GM18499 (cell line): ENCODE data around the gene DRAP1.

Experiments used
- ATAC-seq: cut with Tn5 transposase; IDR thresholded peaks from one replicate; pipeline ENCODE4 v1.9.1; 2021; ENCODE audit warnings: moderate number of reproducible peaks; ENCODE audit not compliant: insufficient read depth, unreplicated experiment

DRAP1 gene

DNA sequence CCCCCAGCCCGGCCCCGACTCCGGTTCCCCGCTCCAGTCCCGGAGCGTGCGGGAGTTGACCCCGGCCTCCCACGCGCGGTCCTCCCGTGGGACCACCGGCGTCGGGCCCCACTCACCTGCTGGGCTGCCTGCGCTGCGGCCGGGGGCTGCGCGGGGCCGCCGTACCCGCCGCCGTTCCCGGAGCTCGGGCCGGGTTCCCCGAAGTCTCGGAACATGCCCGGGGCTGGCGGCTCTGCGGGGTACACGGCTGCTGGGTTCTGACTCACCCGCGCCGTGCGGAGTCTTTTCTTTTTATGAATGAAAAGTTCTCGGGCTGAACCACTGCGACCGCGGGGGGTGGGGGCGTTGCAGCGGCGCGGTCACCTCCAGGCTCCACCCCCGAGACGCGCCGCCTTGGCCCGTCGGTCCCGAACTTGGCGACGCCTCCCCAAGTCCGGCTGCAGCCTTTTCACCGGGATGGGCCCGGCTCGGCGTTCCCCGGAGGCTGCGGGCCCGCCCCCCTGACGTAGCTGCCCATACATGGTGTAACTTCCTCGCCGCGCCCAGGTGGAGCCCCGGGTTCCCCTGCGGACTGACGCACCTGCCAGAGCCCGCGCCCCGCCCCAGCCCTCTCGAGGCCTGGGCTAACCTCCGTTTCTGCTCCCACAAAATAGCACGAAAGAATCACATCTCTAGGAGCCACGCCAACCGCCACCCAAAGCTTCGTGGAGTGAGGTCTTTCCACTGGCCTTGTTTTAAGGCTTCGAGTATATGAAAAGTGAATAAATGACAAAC lies 18.9 kb upstream of the DRAP1 start, which contains the start of gene FOSL1:
Gene FOSL1, minus strand, starts transcription at position 264 of the 774 bp plus-strand sequence. Its CDS starts 49 bp downstream, at position 215.
- peak; percentile 53 for ATAC-seq

- no peak for ATAC-seq
Observed at GRCh38 chr11:65900899-65901180, 18.4 kb upstream of the DRAP1 start.

- no peak for ATAC-seq
Observed at GRCh38 chr11:65903068-65903481, 16.2 kb upstream of the DRAP1 start.

DNA sequence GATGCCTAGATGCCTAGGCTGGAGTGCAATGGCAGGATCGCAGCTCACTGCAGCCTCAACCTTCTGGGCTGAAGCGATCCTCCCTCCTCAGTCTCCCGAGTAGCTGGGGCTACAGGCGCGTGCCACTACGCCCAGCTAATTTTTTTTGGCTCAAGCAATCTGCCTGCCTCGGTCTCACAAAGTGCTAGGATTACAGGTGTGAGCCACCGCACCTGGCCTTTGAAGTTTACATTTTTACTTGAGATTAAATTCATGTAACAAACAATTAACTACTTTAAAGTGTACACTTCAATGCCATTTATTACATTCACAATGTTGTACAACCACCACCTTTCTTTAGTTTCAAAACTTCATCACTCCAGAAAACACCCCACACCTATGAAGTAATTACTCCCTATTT lies 15.5 kb upstream of the DRAP1 start:
- no peak for ATAC-seq

- no peak for ATAC-seq
Observed at GRCh38 chr11:65906602-65907001, 12.6 kb upstream of the DRAP1 start.

DNA sequence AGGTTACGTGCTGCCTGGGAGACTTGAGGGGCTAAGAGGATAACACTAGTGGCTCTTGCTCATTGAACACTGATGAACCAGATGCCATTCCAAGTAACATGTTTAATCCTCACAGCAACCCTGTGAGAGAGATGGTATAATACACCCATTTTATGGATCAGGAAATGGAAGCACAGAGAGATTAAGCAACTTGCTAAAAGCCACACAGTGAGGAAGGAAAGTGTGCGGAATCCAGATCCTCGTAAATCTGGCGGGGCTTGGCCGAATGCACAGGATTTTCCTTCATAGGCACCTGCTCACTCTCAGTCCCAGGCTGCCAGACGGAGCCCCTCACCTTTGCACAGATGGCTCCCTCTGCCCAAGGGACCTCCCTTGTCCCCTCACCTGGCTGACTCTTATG lies 11.3 kb upstream of the DRAP1 start:
- no peak for ATAC-seq

GRCh38 chr11:65911682-65912568 lies 7.3 kb upstream of the DRAP1 start:
- no peak for ATAC-seq

DNA sequence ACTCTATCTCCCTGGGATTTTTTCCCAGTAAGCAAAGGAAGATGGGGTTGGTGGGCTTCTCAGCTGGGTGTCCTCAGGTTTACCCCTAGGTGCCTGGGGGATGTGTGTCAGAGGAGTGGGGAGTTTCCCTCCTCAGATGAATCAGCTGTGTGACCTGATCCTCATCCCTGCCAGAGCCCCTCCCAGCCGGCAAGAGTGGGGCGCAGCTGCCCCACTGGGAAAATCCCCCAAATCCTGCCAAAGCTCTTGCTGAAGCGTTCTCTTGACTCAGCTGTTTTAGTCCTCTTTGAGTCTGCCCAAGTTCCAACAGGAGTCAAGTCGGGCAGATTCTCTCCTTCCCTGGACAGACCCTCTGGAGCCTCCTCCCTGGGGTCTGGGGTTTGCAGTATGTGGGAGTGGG lies 6.4 kb upstream of the DRAP1 start:
- no peak for ATAC-seq

DNA sequence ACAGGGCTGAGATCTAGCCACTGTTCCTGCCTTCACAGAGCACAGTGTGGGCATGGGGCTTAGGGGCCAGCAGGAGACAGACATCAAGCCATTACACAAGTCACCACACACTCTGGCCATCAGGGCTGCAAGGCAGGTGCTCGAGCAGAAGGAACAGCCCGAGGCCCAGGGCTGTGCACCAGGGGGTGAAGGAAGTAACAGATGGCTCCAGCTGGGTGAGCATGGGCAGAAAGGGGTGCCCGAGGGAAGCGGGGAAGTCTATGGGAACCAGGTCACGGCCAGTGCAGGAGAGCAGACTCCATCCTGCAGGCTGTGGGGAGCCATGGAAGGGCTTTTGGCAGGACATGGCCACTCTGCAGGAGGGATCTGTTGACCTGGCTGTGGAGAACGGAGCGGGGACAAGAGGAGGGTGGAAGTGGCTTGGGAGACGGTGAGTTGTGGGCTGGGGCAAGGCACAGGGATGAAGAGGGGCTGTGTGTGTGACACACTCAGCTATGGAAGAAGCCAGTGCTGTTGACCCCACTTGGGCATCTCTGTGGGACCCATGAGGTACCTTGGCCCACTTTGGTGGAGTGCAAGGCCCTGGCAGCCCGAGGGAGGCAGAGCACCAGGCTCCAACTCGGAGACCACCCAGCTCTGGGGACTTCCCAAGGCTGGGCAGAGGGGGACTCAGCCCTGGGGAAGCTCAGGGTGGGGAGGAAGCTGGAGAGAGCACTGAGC lies 4.0 kb upstream of the DRAP1 start:
- no peak for ATAC-seq

DNA sequence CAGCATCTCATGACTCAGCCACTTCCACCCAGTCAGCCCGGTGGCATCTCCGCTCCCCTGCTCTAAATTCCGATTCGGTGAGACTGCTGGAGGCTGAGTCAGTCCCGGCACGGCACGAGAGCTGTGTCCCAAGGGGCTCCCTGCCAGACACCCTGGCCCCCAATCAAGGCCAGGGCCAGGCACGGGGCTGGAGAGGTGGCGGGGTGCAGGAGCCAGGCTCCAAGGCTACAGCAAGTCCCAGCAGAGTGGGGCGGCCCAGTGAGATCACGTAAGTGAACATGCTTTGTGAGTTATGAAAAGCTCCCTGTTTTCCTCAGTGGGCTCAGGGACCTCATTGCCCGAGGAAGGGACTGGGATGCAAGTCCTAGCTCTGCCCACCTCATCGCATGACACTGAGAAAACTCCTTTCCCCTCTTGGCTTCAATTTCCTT lies 3.4 kb upstream of the DRAP1 start:
- ATAC-seq = no peak

GRCh38 chr11:65916391-65916790 lies 2.8 kb upstream of the DRAP1 start:
- ATAC-seq = no peak

- no peak for ATAC-seq
Observed at GRCh38 chr11:65917077-65917433, 2.2 kb upstream of the DRAP1 start.

- no peak for ATAC-seq
Observed at GRCh38 chr11:65917434-65918210, 1.6 kb upstream of the DRAP1 start.

GRCh38 chr11:65918211-65919140 lies 750 bp upstream of the DRAP1 start, which contains the start of gene C11orf68:
C11orf68 (minus strand) TSS chr11:65919062; CDS start chr11:65919031, 31 bp downstream.
- ATAC-seq = no peak

- no peak for ATAC-seq
Observed at GRCh38 chr11:65919573-65920371, 546 bp downstream of the DRAP1 start.

DNA sequence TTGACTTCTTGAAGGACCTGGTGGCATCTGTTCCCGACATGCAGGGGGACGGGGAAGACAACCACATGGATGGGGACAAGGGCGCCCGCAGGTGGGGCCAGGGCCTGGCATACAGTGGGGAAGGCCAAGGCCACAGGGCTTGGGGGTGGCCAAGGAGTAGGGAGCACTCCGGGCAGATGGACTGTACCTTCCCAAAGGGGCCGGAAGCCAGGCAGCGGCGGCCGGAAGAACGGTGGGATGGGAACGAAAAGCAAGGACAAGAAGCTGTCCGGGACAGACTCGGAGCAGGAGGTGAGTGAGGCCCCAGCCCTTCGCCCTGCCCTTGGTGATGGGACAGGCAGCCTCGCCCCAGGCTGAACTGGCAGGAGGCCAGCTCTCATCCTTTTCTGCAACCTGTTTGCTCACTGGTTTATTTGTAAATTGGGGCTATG lies 1.2 kb downstream of the DRAP1 start:
- no peak for ATAC-seq

DNA sequence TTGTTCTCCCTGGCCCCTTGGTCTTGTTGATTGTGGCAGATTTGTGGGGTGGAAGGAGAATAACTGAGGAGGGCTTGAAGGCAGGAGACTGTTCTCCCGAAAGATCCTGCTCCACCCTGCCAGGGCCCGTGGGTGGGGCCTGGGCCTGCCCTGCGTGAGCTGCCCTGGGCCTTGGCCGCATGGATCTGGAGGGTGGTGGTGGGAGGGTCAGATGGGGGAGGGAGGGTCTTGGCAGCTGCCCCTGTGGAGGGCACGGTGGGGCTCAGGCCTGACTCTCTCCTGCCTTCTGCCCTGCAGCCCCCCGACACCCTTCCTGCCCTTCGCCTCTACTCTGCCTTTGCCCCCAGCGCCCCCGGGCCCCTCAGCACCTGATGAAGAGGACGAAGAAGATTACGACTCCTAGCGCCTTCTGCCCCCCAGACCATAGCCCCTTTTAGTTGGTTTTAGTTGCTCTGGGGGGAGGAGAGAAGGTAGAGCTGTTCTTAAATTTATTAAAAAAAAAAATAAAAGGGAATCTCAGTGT lies 1.9 kb downstream of the DRAP1 start:
- no peak for ATAC-seq

GRCh38 chr11:65921876-65922275 lies 2.6 kb downstream of the DRAP1 start:
- ATAC-seq = no peak
